Kidney capillary endothelial cell (primary cell): Measurements from ENCODE around the gene TRDMT1.

Experiments used
- DNase-seq: peaks from one replicate; pipeline ENCODE4 v3.0.0-alpha.2; 2018; ENCODE audit warnings: low spot score

The TRDMT1 gene

DNA sequence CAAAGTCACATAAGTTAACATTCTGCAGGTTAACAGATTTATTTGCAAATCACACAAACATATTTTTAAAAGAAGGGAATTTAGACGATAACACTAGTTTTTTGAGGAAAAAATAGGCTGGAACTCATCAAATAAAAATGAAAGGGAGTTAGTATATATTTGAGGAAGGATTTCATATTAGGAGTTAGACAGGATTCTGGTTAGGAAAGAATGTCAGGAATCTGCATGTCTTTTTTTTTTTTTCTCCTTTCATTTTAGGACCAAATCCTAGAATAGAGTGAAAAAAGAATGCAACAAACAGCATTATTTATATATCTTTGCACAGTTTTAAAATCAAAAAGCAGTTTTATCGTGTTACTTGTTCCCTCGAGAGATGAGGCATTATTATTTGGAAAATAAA lies 8.9 kb upstream of the TRDMT1 start:
- no peak for DNase-seq

DNA sequence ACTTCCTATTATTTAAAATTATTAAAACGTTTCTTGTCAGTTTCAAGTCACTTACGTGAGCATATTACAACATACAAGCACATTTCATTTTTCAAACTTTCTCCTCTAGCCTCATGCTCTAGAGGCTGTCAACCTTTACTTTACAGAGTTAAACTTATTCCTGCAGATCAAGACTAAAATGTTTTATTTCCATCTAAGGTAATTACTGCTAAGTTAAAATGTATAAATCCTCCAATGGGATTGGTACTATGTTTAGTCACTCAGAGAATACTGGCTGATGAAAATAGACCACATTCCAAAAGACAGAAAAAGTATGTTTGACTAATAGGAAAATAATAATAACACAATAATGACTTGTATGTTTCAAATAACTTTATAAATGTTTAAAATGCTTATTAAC lies 8.4 kb upstream of the TRDMT1 start:
- DNase-seq: no peak

DNA sequence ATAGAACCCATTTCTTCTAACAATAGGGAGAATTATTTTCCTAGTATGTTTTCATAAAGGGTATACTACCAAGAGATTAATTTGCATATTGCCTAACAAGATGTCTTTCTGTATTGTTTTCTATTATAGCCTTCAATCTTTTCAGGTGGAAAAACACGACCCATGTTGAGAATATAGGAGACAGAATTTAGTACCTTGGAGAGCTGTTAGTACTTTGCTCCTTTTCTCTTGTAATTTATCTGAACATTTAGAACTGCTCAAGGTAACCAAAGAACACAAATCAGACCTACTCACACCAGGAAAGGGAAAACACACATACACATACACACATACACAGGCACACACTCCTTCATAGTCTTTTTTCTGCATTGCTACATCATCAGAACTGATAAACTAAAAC lies 7.8 kb upstream of the TRDMT1 start:
- DNase-seq: no peak

DNA sequence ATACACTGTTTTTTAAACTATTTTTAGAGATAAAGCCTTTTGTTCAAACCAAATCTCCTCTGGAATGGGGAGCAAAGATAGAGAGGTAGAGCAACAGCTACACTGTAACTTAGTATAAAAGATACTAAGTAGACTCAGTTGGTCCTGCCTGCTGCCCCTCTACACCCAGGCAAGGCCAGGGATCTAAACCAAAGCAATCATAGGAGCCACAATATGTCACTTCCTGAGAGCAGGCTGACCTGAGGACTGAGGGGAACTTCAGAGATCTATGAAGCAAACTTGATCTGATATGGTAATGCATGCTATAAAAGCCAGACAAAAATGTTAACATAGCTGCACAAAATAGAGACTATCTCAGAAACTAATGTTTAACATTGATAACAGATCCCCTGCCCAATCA lies 7.0 kb upstream of the TRDMT1 start:
- DNase-seq: no peak

DNA sequence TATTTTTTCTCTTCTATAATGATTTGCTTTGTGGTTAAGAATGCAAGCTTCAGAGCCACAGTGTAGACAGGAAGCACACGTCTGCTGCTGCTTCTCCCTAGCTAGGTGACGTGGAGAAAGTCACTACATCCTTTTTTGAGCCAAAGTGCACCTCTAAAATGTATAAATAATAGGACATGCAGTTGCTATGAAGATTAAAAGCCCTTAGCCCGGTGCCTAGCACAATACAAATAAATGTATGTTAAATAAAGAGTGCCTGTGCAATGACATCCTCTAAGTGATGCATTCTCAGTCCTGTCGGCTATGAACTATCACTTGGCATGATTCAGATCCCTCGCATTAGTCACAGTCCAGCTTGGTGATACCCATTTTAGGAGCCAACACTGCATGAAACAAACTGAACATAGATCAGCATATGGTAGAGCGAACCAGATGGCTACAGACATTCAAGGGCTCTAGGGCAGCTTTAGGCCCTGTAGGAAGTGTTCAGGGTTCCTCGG lies 4.8 kb upstream of the TRDMT1 start:
- peak; percentile 94 for DNase-seq

DNA sequence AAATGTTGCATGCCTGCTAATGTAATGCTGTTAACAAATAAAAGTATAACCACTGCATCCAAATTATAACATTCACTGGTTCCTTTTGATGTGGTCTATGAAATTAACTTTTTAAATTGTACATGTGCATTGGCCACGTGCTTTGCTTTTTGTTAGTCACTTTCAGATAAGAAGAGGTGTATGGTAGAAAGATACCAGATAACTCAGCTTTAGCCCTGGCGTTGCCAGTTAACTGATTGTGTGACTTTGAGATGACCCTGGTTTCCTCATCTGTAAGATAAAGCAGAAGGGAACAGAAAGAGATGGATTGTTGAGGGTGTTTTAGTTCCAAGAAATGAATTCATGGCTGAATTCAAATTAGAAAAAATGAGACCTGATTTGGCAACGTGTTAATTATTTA lies 1.9 kb upstream of the TRDMT1 start:
- no peak for DNase-seq

DNA sequence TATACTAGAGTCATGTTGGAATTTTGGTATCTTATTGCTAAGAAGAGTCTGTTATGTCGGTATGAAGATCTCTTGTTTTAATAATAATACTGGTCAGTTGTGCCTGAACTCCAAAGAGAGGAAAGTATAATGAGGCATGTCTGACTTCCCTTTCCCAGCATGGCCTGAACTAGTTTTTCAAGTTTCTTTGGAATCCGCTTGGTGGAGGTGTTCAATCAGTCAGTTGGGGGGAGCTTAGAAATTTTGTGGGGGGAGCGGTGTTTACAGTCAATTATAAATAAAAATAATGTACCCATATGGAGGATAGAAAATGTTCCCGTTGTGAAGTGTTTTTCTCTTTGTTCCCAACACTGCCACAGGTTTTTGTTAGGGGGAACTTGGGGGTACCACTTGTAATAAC lies 1.5 kb upstream of the TRDMT1 start:
- DNase-seq: no peak

DNA sequence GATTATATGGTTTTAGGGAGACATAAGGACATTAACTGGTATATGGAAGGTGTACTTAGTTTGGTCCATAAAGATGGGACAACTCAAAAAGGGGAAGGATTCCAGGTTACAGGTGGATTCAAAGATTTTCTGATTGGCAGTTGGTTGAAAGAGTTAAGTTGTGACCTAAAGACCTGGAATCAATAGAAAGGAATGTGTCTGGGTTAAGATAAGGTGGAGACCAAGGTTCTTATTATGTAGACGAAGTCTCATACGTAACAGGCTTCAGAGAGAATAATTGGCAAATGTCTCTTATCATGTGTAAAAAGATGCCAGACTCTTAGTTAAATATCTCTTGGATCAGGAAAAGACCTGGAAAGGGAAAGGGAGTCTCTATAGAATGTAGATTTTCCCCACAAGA lies 1.0 kb upstream of the TRDMT1 start:
- DNase-seq: no peak

DNA sequence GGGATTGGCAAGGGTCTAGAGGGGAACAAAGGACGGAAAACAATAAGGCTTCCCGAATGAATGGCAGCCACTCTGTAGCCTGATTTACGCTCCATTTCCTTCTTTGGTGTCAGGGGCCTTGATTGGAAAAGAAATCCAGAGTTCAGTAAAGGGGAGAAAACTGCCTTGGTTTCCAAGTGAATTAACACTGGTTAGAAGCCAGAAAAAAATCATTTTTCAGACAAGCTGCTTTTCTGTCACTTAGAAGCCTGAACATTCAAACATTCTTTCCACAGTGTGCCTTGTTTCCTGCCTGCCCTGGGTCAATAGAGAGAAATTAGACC lies 283 bp upstream of the TRDMT1 start:
- DNase-seq: no peak

DNA sequence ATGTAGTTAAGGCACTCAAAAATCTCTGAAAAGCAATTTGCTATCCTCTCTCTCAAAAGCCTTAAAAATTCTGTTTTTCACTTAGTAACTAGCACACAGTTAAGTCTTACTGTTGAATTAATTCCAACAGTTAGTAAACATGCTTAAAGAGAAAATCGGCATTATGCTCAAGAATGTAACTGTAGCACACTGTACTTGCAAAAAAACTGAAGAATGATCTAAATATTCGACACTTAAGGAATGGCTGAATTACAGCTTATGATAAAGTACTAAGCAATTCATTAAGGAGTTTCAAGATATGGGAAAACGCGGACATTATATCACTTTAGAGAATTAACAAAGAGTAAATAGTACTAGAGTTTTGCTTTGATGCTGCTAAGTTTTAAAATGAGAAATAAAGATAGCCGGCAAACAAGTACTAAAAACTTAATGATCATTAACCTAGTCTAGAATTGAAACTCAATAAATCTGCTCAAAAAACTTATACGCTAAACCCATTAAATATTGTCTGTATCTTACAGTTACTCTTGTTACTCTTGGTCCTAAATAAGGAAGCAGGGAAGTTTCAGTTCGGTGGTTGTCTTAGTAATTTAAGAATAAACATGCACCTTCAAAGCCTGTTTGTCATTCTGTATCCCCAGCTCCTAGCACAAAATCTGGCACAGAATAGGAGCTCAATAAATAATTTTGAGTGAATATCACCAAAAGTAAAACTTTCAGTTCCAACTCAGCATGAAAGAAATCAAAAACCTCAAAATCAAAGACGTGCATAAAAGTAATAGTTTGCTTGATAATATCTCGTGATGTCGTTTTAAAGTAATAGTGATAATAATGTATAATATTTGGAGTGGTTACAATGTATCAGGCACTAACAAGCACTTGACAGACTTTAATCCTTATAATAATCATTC lies 1.2 kb downstream of the TRDMT1 start:
- no peak for DNase-seq

DNA sequence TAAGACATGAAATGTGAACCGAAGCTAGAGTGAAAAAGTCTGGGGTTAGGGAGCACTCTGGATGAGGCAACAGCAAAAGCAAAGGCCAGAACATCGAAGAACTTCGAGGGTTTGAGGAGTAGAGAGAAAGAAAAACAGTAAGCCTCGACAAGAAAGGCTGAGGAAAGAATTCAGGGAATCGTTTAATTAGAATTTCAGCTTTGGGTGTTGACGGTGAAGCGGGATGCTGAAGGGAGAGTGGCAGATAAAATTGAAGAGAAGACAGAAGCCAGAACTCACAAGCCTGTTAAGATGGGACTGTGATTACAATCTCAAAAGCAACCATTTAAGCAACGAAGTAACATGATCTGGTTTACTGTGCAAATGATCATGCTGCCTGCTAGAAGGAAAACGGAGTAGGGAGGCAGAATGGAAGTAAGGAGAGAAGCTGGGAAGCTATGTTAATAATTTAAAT lies 2.1 kb downstream of the TRDMT1 start:
- no peak for DNase-seq

DNA sequence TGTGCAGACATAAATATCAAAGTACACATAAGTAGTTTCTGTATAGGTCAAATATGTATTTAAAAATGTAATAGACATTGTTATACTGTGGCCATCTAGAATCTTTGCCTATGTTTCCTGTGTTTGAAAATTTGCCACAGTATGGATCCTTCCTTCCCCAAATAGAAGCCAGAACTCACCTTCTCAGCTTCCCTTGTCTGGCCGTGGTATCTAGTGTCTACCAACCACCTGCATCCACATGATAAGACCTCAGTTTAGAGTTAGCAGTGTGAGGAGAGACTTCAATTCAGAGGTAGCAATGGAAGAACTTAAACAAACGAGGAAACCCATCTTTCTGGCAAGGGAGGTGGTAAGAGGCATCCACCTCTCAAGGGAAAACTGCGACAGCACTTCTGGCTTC lies 4.9 kb downstream of the TRDMT1 start:
- no peak for DNase-seq

DNA sequence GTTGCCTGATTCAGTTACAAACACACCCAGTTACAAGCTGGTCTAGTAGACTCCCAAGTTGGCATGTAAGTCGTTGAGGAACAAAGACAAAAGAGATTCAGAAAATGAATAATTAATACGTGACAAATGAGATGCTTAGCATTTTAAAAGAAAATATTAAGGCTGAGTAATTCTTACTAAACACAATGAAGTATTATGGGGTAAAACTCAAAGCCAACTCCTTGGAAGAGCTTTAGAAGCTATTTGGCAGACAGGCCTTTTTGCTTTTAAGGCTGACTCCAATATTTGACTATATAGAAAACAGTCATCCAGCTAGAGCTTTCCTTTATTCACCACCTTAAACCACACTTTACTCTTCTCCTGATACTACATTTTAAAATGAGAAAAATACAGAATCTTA lies 5.4 kb downstream of the TRDMT1 start:
- DNase-seq: no peak

DNA sequence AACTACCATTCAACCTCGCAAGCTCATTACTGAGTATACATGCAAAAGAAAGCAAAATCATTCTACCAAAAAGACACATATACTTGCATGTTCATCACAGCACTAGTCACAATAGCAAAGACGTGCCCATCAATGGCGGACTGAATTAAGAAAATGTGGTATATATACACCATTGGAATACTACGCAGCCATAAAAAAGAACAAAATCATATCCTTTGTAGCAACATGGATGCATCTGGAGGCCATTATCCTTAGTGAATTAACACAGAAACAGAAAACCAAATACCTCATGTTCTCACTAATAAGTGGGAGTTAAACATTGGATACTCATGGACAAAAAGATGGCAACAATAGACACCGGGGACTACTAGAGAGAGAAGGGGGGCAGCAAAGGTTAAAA lies 6.4 kb downstream of the TRDMT1 start:
- no peak for DNase-seq

DNA sequence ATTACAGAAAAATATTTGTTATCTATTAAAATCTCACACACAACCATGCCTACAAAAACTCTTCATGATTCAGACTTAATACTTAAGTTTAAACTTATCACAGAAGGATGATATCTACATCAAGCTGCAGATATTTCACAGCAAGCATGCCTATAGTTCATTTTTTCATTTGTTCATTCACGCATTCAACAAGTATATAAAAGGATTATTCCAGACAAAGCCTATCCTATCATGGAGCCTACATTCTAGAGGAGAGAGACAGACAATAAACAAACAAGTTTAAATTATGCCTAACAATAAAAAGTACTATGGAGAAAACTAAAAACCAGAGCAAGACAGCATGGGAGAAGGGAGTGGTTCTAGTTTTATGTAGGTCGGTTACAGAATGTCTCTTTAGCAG lies 10.9 kb downstream of the TRDMT1 start:
- DNase-seq: no peak

DNA sequence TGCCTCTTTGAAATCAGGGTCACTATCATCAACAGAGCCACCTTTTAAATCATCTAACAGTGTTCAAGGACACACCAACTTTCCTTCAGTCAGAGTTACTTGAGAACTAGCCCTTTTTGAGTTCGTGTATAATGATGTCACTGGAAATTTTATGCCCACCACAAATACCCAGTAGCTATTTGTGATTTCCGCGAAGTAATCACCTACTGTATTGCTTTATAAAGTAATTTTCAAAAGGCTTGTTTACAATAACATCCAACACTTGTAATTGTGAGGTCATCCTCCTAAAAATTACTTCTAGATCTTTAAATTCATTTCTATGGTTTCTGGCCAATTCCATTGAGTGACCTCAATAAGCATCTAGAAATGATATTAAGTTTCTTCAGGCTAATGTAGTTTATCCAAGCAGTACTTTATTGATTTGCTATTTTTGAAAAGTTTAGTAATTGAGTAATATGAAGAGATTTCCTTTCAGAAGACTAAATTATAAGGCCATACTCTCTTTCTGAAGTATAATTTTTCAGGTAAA lies 12.8 kb downstream of the TRDMT1 start:
- DNase-seq: no peak

DNA sequence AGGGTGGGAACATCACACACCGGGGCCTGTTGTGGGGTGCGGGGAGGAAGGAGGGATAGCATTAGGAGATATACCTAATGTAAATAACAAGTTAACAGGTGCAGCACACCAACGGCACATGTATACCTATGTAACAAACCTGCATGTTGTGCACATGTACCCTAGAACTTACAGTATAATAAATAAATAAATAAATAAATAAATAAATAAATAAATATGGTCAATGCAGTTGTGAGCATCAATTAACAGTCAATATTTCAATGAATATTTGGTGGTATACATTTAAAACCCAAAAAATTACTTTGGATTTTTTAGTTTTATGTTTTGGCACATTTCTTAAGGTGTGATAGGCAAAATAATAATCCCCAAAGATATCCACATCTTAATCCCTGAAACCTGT lies 15.6 kb downstream of the TRDMT1 start:
- DNase-seq: no peak

DNA sequence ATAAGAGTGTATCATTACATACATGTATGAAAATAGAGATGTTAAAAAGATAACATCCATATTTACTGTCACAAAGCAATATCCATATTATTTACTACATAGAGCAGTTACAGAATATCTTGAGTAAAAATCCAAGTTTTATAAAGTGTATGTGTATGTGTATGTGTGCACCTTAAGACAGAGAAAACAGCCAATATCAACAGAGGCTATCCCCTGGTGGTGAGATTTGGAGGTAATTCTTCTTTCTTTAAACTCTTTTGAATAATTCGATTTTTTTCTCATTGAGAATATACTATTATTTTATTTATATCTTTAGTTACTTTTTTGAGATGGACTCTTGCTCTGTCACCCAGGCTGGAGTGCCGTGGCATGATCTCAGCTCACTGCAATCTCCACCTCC lies 18.4 kb downstream of the TRDMT1 start:
- no peak for DNase-seq

DNA sequence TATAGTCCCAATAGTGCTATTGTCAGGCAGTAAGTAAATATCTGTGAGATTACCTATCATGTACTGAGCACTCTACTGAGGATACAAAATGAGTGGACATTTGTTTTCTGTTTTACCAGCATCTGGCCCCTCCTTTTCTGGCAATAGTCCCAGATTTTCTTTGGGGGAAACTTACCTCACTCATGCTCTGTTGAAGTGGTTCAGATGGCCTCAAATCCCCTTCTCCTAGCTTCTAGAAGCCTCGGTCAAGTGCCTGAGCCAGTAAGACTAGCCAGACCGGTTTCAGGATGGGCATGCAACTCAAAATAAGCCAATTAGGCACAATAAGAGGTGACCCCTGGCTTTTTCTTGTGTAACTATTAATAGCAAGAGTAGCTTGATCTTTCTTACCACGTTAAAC lies 19.7 kb downstream of the TRDMT1 start:
- no peak for DNase-seq

DNA sequence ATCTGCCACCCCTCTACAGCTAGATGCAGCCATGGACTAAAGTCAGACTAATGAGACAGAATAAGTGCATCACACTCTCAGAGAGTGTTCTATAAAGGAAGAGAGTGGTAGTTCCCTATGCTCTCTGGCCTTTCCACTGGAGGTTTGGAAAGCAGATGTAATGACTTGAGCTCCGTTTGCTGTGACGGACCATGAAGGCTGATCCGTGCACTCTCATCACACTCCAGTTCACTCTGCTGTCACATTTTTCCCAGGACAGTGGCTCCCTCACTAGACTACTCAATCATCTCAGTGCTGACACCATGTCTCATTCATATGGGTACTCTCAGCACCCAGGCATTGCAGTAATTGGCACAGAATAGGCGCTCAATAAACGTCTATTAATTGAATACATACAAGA lies 20.4 kb downstream of the TRDMT1 start:
- no peak for DNase-seq

DNA sequence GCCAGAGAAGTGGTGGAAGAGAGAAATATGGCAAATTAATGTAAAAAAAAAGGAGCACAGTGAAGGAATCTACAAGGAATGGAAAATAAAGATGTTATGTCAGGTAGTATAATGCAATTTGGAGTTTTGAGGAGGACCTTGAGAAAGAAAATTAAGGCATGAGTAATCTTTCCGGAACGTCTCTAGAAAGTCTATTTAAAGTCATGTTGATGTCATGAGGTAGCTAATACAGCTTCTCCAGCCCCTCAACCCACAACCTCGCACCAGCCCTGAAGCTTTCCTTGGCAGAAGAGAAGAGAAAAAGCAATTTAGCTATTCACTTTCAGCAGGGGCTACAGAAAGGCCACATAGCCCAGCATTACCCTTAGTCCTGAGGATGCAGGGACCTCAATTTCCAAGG lies 22.5 kb downstream of the TRDMT1 start:
- no peak for DNase-seq

DNA sequence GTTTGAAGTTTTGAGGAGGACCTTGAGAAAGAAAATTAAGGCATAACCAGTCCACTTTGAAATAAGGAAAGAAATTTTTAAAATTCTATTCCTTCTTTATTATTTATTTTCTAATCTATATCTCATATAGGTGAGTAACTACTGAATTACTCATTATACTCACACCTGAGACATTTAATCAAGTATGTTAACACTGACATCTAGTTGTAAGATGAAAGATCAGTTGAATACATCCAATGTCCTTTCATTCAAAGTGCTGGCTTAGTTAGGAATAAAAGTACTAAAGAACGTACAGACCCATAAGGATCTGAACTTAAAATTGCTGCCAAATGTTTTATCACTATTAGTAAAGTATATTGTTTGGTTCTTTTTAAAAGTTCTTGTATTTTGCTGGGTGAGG lies 23.5 kb downstream of the TRDMT1 start:
- DNase-seq: no peak

DNA sequence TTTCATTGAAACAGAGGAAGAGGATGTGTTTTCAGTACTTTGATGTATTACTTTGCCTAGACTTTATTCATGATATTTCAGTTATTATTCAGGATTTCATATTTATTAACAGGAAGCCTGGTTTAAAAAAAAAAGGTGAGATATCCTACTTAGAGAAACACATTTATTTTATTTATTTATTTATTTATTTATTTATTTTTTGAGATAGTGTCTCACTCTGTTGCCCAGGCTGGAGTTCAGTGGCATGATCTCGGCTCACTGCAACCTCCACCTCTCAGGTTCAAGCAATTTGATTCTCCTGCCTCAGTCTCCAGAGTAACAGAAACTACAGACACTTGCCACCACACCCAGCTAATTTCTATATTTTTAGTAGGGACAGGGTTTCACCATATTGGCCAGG lies 24.5 kb downstream of the TRDMT1 start:
- no peak for DNase-seq

DNA sequence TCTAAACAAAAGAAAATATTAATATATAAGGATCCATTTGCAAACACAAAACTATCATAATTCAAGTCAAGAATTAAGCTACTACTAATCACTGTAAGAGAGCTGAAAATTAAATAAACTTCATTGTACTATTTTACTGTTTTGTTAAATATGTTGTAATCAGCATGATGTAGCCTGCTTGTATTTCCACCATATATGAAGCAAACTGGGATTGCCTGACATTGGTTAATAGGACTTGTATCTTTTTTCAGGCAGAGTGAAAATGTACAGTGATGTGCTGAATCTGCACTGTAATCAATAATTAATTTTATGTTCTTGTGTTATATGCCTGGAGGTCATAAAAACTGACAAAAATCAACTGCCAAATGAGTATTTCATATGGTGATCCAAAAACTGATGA lies 25.4 kb downstream of the TRDMT1 start:
- DNase-seq: no peak
